K562 treated with DMSO at 1 percent for 4 hours (cell line): ENCODE measurements around the gene TFPT. TPM values are rescaled to one million over a fixed set of nuclear protein-coding genes. Genes with fewer than 3 reads are reported as not detected.

Experiments used
- total RNA-seq: library from RNA; unstranded; fragments of 300-600 nt; gene quantifications from 2 replicates; pipeline ENCODE4 v1.2.3, GENCODE V29; 2022; ENCODE audit not compliant: insufficient read depth

Gene TFPT
- total RNA-seq, result 7.9 and 11.9 TPM in 2 replicates

GRCh38 chr19:54115109-54116063 is at the start of gene TFPT, which contains the start of gene PRPF31:
Gene TFPT (minus strand): TSS chr19:54115657. CDS start chr19:54115269, 388 bp downstream.
Gene PRPF31 (plus strand): TSS chr19:54115754. CDS start chr19:54118279, 2,525 bp downstream.

GRCh38 chr19:54159352-54160181 is 44.1 kb upstream of the TFPT start, which contains the start of gene LENG1:
Gene LENG1 (minus strand): TSS chr19:54159721. CDS start chr19:54159695, 26 bp downstream.

GRCh38 chr19:54137699-54138488 is 22.4 kb upstream of the TFPT start, which contains the start of gene CNOT3:
Gene CNOT3 (plus strand): TSS chr19:54137762. CDS start chr19:54142979, 5,217 bp downstream.

GRCh38 chr19:54102421-54103169 is 12.9 kb downstream of the TFPT start, which contains the start of gene NDUFA3:
Gene NDUFA3 (plus strand): TSS chr19:54102855. CDS start chr19:54102879, 24 bp downstream.

GRCh38 chr19:54100561-54100960 is 14.9 kb downstream of the TFPT start, which contains the start of gene OSCAR:
Gene OSCAR (minus strand): TSS chr19:54100803. CDS start chr19:54100792, 11 bp downstream.

GRCh38 chr19:54081032-54081431 is 34.4 kb downstream of the TFPT start, which contains the start of gene TARM1:
Gene TARM1 (minus strand): TSS chr19:54081365. CDS start chr19:54081340, 25 bp downstream.

GRCh38 chr19:54063350-54064116 is 51.9 kb downstream of the TFPT start, which contains the start of gene VSTM1:
Gene VSTM1 (minus strand): TSS chr19:54063897. CDS start chr19:54063777, 120 bp downstream.

Other genes with a start within 250 kb of the TFPT start
- 31.9 and 42.1 TPM in 2 replicates for gene MYADM, start 247.8 kb downstream of the TFPT start, total RNA-seq
- gene PRKCG, start 233.5 kb downstream of the TFPT start, total RNA-seq, result not detected in 2 replicates
- not detected in 2 replicates for gene CACNG7, start 206.4 kb downstream of the TFPT start, total RNA-seq
- not detected in 2 replicates for gene CACNG8, start 152.7 kb downstream of the TFPT start, total RNA-seq
- not detected in 2 replicates for gene CACNG6, start 124.0 kb downstream of the TFPT start, total RNA-seq
- gene VSTM1, start 51.8 kb downstream of the TFPT start, total RNA-seq, result not detected in 2 replicates
- gene TARM1, start 34.3 kb downstream of the TFPT start, total RNA-seq, result not detected in 2 replicates
- gene OSCAR, start 14.9 kb downstream of the TFPT start, total RNA-seq, result 2.3 and 3.6 TPM in 2 replicates
- 61.7 and 117 TPM in 2 replicates for gene NDUFA3, start 12.8 kb downstream of the TFPT start, total RNA-seq
- gene PRPF31, start 97 bp upstream of the TFPT start, total RNA-seq, result 62.7 and 68.2 TPM in 2 replicates
- 73.8 and 80.3 TPM in 2 replicates for gene CNOT3, start 22.1 kb upstream of the TFPT start, total RNA-seq
- gene LENG1, start 44.1 kb upstream of the TFPT start, total RNA-seq, result 3.8 and 4.4 TPM in 2 replicates
- 0.71 TPM in 1 of 2 replicates, not detected in the other for gene TMC4, start 57.5 kb upstream of the TFPT start, total RNA-seq
- 219 and 267 TPM in 2 replicates for gene MBOAT7, start 73.9 kb upstream of the TFPT start, total RNA-seq
- gene TSEN34, start 75.7 kb upstream of the TFPT start, total RNA-seq, result 50.4 and 59.5 TPM in 2 replicates
- 6,479 and 6,972 TPM in 2 replicates for gene RPS9, start 85.2 kb upstream of the TFPT start, total RNA-seq
- not detected in 2 replicates for gene LILRB3, start 107.3 kb upstream of the TFPT start, total RNA-seq
- gene LILRA6, start 127.1 kb upstream of the TFPT start, total RNA-seq, result not detected in 2 replicates
- gene LILRB5, start 141.6 kb upstream of the TFPT start, total RNA-seq, result not detected in 2 replicates
- gene LILRB2, start 165.5 kb upstream of the TFPT start, total RNA-seq, result not detected in 2 replicates
- not detected in 2 replicates for gene LILRA5, start 197.5 kb upstream of the TFPT start, total RNA-seq
- not detected in 2 replicates for gene LILRA4, start 223.5 kb upstream of the TFPT start, total RNA-seq
- not detected in 2 replicates for gene LAIR1, start 249.3 kb upstream of the TFPT start, total RNA-seq